GM12891 (cell line): Measurements from ENCODE around the gene GMDS.

Source experiments
- DNase-seq: peaks from one replicate; pipeline ENCODE4 v3.0.0; 2011; ENCODE audit warnings: low spot score; ENCODE audit not compliant: insufficient read length
- FAIRE-seq: peaks from 2 replicates; lab custom pipeline; 2011; peaks lifted over from hg19 to GRCh38; lab: Jason Lieb, UNC
- PAX5 ChIP-seq: IDR thresholded peaks from 2 replicates; pipeline ENCODE4 v1.6.1; 2011; ENCODE audit warnings: low read length, moderate library complexity, mild to moderate bottlenecking; ENCODE audit not compliant: insufficient read depth, severe bottlenecking
- POLR2A ChIP-seq: IDR thresholded peaks from 2 replicates; pipeline ENCODE4 v1.6.1; 2011; ENCODE audit warnings: low read depth, low read length, control low read depth
- POLR2AphosphoS5 ChIP-seq: IDR thresholded peaks from 2 replicates; pipeline ENCODE4 v1.6.1; 2011; ENCODE audit warnings: low read depth, low read length, control low read depth
- POU2F2 ChIP-seq: IDR thresholded peaks from 2 replicates; pipeline ENCODE4 v1.6.1; 2011; ENCODE audit warnings: low read depth, mild to moderate bottlenecking, control low read depth, low read length, moderate library complexity
- SPI1 ChIP-seq: IDR thresholded peaks from 2 replicates; pipeline ENCODE4 v1.6.1; 2011; ENCODE audit warnings: low read depth, low read length, control low read depth
- TAF1 ChIP-seq: IDR thresholded peaks from 2 replicates; pipeline ENCODE4 v1.6.1; 2011; ENCODE audit warnings: low read depth, low read length, control low read depth

Gene GMDS

GRCh38 chr6:1575210-1576041, 670.0 kb downstream of the GMDS start:
- TF ChIP-seq PAX5 (no peak), SPI1 (no peak), POLR2A (no peak), TAF1 (no peak), POLR2AphosphoS5 (no peak), POU2F2 (no peak)
- FAIRE-seq (no peak), DNase-seq (no peak)

- DNase-seq (no peak), FAIRE-seq (no peak)
- no peak for TF ChIP-seq POLR2AphosphoS5
- no peak for TF ChIP-seq POU2F2
- TF ChIP-seq TAF1: no peak
- no peak for TF ChIP-seq SPI1
- no peak for TF ChIP-seq POLR2A
- TF ChIP-seq PAX5: no peak
These were observed 670.6 kb downstream of the GMDS start for GRCh38 chr6:1574890-1575209.

- DNase-seq (no peak), FAIRE-seq (no peak)
- TF ChIP-seq POLR2AphosphoS5 (no peak), PAX5 (no peak), TAF1 (no peak), POU2F2 (no peak), SPI1 (no peak), POLR2A (no peak)
These were observed 671.2 kb downstream of the GMDS start for GRCh38 chr6:1574083-1574761.
